ENCODE data around the gene GNAS-AS1.

The GNAS-AS1 gene

DNA sequence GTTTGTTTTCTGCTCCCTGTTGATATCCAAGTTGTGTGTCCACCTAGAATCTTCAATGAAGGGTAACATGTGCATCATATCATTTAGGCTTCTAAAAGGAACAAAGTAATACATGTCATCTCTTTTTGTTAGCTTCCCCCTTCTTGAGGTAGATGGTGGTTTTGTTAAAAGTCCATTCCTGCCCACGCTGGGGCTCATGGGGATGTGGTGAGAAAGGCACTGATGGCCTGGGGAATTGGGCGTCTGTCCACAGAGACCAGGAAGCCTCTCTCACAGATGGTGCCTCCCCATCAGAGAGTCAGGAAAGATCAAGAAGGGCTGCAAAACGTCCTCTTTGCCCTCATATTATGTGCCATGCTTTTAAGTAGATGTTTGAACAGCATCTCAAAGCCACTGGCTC, 34.3 kb upstream of the GNAS-AS1 start:
- DNase-seq, result no peak

- DNase-seq, result no peak
Observed at GRCh38 chr20:58883241-58883691, 32.6 kb upstream of the GNAS-AS1 start.

DNA sequence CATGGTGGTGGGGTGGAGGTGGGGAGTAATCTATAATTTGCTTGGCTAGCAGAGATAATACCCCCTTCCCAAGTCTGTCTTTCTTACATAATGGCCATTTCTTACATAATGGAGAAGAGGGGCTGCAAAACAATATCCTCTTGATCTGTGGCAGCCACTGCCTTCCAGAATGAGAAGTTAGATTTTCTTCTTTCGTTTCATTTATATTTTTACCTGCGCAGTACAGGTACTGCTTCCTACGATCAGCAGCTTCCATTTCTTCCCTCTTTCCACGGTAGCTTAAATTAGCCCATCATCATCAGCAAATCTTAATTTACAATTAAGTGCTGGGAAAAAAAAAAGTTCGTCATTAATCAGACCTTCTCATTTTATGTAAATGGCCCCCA, 32.0 kb upstream of the GNAS-AS1 start:
- DNase-seq, result no peak

DNA sequence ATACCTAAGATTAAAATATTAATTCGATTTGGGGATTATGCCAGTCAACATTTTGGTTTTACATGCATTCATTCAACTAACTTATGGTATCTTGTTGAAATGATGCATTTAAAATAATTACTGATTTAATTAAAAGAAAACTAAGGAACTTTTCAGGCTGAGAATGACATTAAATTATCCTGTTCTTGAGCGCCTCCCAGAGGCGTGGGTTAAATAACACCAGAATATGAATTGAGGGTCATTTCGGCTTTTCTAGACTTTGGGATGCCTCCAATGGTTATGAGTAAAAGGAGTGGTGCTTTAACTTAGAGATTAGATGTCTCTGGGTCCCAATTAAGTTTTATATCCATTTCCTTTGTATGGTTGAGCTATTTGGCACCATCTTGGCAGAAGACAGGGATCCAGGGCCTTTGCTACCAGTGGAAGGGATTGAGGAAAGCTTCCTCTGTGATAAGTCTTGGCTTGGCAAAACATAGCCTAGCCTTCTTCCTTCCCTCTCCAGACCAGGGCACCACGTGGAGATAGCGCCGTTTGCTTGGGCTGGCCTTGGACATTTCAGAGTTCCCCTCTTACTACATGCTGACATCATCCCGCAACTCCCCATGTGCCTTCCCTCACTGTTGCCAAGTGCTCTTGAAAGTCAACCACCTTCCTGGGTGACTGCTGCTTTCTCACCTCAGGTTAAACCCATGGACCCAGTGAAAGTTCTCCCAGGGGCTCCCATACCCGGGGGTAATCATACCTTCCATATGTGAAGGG, 30.5 kb upstream of the GNAS-AS1 start:
- peak in 1 of 2 donors; percentile 29 for DNase-seq

DNA sequence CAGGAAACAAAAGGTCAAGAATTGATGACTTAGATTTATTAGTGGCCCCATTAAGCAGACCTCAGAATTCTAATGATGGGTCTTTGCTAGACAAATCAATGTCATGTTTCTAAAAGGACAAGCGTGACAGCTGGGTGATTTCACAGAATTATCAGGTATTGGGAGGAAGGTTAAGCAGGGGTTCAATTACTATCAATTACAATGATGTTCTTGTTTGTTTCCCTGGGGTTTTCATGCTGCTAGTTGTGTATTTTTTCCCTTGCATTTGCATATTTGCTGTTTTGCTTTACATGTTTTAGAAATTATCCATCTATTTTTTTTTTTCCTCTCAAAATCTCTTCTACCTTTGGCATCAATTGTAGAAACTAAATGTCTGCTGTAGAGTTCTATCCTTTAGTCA, 29.7 kb upstream of the GNAS-AS1 start:
- no peak for DNase-seq

DNA sequence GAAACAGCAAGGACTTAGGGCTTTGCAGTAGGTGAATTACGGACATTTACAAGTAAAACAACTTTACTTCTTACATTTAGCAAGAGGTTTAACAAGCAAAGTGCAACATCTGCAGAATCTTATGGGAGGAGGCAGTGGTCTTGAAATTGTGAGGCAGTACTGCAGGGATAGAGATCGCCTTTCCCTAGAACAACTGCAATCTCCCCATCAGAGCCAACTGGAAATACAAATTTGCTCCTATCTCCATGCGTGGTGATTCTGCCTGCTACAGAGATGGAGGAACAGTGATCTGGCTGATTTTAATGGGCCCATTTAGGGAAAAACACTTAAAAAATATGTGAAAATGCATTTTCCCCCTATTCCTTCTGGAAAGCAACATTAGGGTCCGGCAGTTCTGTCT, 27.7 kb upstream of the GNAS-AS1 start:
- no peak for DNase-seq

DNA sequence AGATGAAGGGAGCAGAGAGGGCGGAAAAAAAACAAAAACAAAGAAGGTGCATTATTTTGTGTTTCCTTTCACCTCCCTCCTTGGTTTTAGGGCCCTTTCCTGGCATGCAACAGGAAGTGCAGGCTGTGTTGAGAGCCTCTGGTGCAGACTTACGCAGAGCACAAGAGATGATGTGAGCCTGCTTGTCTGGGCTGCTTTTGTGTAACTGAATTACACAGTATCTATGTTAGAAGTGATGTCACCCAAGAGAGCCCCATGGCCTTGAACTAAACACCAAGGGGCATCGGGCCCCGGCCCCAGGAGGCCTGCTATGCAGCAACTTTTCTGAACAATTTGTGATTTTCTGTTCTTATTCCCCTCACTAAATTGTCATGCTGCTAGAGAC, 27.3 kb upstream of the GNAS-AS1 start:
- peak; percentile 46 to 55 for DNase-seq

- DNase-seq, result no peak
Observed at GRCh38 chr20:58877050-58877975, 26.6 kb upstream of the GNAS-AS1 start.

DNA sequence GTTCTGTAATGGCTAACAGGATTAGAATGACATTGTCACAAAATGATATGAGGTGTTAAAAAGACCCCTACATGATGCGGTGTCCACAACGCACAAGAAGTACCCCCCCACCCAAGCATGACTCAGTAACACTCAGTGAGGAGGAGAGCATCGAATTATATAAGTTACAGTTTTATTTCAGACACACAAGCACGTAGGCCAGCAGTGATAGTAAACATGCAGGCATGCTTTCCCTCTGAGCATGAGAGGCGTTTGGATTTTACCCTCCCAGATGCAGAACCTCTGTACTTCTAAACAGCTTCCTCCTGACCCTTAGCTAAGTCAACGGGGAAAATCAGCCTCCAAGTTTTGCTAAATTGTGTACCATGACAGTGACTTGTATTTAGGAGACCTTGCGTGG, 25.7 kb upstream of the GNAS-AS1 start:
- DNase-seq, result no peak

GRCh38 chr20:58875541-58876134, 24.9 kb upstream of the GNAS-AS1 start:
- no peak for DNase-seq

DNA sequence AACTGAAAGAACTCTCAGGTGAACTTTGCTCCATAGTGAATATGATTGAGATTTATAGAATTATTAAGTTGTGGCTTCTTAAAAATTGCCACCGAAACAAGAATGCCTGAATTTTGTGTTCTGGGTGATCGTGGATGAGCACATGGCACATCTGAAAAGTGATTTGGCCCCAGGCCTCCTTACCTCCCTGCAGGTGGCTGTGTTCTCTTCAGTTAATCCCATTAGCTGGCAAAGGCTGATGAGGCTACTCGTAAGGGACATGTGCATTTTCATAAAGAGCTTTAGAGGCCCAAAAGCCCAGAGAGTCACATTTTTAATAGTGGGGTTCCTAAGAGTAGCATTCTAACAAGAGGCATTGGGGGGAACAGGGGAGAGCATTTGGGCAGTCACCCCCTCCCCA, 24.4 kb upstream of the GNAS-AS1 start:
- no peak for DNase-seq

- no peak for DNase-seq
Observed at GRCh38 chr20:58874469-58874868, 23.8 kb upstream of the GNAS-AS1 start.

DNA sequence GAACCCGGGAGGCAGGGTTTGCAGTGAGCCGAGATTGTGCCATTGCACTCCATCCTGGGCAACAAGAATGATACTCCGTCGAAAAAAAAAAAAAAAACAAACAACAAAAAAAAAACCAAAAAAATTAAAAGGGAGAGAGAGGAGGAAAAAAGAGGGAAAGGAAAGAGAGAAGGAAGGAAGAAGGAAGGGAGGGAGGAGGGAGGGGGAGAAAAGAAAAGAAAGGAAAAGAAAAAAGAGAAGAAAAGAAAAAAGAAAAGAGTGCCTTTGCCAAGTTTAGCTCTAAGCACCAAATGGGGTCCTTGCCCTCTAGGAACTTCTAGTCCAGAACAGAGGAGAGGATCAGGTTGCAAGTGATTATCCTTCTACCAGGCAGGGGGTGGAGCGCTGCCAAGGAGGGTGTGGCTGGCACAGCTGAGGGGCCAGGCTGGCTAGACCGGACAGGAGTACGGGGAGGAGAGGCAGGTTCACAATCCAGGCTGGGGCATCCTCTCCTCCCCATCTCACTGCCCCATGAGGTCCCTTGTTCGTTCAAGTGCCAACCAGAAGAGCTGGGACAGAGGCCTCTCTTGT, 20.9 kb upstream of the GNAS-AS1 start:
- DNase-seq, result no peak

DNA sequence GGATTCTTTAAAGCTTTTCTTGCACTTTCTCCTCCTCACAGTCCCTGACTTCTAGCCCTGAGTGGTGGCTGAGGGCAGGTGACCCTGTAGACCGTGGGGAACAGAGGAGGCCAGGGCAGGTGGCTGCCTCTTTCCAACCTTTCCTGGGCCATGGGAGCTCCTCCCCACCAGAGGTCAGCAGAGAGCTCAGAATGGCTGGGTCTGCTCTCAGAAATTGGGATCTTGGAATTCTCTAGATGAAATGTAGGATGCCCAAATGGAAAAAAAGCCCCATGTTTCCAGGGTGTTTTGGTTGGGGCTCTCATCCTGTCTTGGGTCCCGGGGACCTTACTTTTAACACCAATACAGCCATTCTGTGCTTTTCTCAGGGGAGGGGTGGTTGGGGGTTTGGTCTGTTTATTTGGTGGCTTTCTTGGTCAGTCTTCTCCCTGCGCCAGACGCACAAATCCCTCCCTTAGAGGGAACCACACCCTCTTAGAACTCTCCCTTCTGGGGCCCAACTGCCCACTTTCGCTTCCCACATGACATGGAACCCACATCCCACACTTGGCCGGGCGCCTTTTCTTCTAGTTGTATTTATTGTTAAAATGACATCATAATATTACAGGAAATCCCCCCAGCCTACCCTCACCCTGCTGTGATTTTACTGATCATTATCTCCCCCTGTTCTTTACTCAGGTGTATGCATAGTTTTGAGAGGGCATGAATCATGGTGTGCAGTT, 19.8 kb upstream of the GNAS-AS1 start:
- DNase-seq, result peak; percentile 51 to 67

DNA sequence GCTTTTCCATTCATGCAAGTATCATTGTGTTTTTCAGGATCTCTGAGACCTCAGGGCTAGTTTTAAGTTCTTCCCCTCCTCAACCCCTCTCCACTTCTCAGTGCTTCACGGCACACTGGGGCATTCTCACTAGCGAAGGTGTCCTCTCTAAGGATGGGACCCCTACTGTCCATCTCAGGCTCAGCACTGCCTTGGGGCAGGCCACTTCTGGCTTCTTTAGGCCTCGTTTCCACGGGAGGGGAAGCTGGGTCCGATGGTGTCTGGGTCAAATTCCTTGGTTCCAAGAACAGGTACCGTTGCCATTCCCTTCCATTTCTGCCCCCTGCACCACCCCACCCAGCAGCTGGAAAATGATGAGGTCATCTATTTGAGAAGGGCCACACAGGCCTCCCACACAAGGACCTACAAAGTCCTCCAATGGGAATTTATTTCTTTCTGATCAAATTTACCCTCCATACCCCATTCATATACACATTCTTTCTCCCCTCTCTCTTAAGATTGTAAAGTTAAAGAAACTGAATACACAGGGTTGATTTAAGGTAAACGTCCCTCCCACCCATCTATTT, 19.0 kb upstream of the GNAS-AS1 start:
- no peak for DNase-seq

- no peak for DNase-seq
Observed at GRCh38 chr20:58868795-58869194, 18.1 kb upstream of the GNAS-AS1 start.

GRCh38 chr20:58867211-58867610, 16.5 kb upstream of the GNAS-AS1 start:
- DNase-seq, result no peak

- DNase-seq, result no peak
Observed at GRCh38 chr20:58865843-58866242, 15.1 kb upstream of the GNAS-AS1 start.

DNA sequence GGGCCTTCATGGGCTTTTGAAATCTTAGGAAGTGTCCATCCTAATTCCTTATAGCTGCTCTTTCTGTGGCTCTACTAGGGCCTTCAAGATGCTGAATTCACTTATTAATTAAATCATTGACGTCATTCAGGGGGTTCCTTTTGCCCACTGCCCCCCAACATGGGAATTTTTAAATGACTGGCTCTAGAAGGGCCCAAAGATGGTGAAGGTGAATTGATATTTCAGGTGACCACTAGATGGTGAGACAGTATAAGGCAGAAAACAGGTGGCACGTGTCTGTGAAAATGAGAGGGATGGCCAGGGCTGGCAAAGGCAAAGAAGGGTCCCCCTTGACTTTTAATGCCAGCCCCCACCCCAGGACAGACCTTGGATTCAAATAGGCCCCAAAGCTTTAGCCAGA, 13.6 kb upstream of the GNAS-AS1 start:
- peak in 1 of 2 donors; percentile 39 for DNase-seq

- no peak for DNase-seq
Observed at GRCh38 chr20:58863044-58863790, 12.5 kb upstream of the GNAS-AS1 start.

Data from CD4-positive, alpha-beta T cell treated with Interferon alpha-2 for 1 hour (primary cell).